Left kidney (tissue), 8 donors: ENCODE measurements around the gene PCSK7. TPM values are rescaled to one million over a fixed set of nuclear protein-coding genes. Genes with fewer than 3 reads are reported as not detected.
"Not testable (repeated sequence)": the region's sequence is repeated elsewhere in the genome, so short reads cannot be mapped to it uniquely, and the experiment has no call there.

Source experiments
- DNase-seq: peaks from one replicate; pipeline ENCODE4 v3.0.0-alpha.2; 2013
- long read RNA-seq, 8 donors: transcript quantifications; one replicate each; lab custom pipeline, GENCODE V29; 2026
- polyA plus RNA-seq: library from polyadenylated mRNA; unstranded; fragments of 120-200 nt; gene quantifications from one replicate; pipeline ENCODE4 v1.2.1, GENCODE V29; 2013; ENCODE audit not compliant: insufficient read length

Gene PCSK7
- 33.0 TPM for polyA plus RNA-seq
- long read RNA-seq, donor 1, full-length matches to known transcripts, result 7 of 7 reads
- long read RNA-seq, donor 1, partial matches to known transcripts, result 0 of 7 reads
- long read RNA-seq, donor 1, other reads (novel, unspliced or antisense), result 0 of 7 reads
- long read RNA-seq, donor 2, full-length matches to known transcripts, result 1 of 1 reads
- long read RNA-seq, donor 2, partial matches to known transcripts, result 0 of 1 reads
- long read RNA-seq, donor 2, other reads (novel, unspliced or antisense), result 0 of 1 reads
- long read RNA-seq, donor 3, full-length matches to known transcripts, result 1 of 1 reads
- long read RNA-seq, donor 3, partial matches to known transcripts, result 0 of 1 reads
- long read RNA-seq, donor 3, other reads (novel, unspliced or antisense), result 0 of 1 reads
- long read RNA-seq, donor 4, result 0 reads
- long read RNA-seq, donor 5, full-length matches to known transcripts, result 2 of 2 reads
- long read RNA-seq, donor 5, partial matches to known transcripts, result 0 of 2 reads
- long read RNA-seq, donor 5, other reads (novel, unspliced or antisense), result 0 of 2 reads
- long read RNA-seq, donor 6, full-length matches to known transcripts, result 4 of 4 reads
- long read RNA-seq, donor 6, partial matches to known transcripts, result 0 of 4 reads
- long read RNA-seq, donor 6, other reads (novel, unspliced or antisense), result 0 of 4 reads
- long read RNA-seq, donor 7, full-length matches to known transcripts, result 5 of 5 reads
- long read RNA-seq, donor 7, partial matches to known transcripts, result 0 of 5 reads
- long read RNA-seq, donor 7, other reads (novel, unspliced or antisense), result 0 of 5 reads
- long read RNA-seq, donor 8, full-length matches to known transcripts, result 1 of 1 reads
- long read RNA-seq, donor 8, partial matches to known transcripts, result 0 of 1 reads
- long read RNA-seq, donor 8, other reads (novel, unspliced or antisense), result 0 of 1 reads

- no peak for DNase-seq
Observed at GRCh38 chr11:117231842-117232091, at the start of gene PCSK7. Gene PCSK7 (minus strand): TSS chr11:117232073. CDS start chr11:117229844, 2,229 bp downstream.

- no peak for DNase-seq
Observed at GRCh38 chr11:117281159-117281558, 49.3 kb upstream of the PCSK7 start.

GRCh38 chr11:117279711-117280376 is 48.0 kb upstream of the PCSK7 start:
- DNase-seq, result no peak

GRCh38 chr11:117278347-117278746 is 46.5 kb upstream of the PCSK7 start:
- no peak for DNase-seq

- no peak for DNase-seq
Observed at GRCh38 chr11:117273550-117274289, 41.8 kb upstream of the PCSK7 start.

GRCh38 chr11:117272175-117272574 is 40.3 kb upstream of the PCSK7 start:
- not testable (repeated sequence) for DNase-seq

GRCh38 chr11:117271208-117271607 is 39.3 kb upstream of the PCSK7 start:
- no peak for DNase-seq

- DNase-seq, result no peak
Observed at GRCh38 chr11:117269856-117270255, 38.0 kb upstream of the PCSK7 start.

GRCh38 chr11:117265745-117266144 is 33.9 kb upstream of the PCSK7 start:
- DNase-seq, result no peak

- DNase-seq, result not testable (repeated sequence)
Observed at GRCh38 chr11:117264624-117265323, 32.9 kb upstream of the PCSK7 start.

GRCh38 chr11:117259417-117259816 is 27.5 kb upstream of the PCSK7 start:
- DNase-seq, result no peak

- no peak for DNase-seq
Observed at GRCh38 chr11:117258576-117258975, 26.7 kb upstream of the PCSK7 start.

GRCh38 chr11:117256573-117256972 is 24.7 kb upstream of the PCSK7 start:
- no peak for DNase-seq

- no peak for DNase-seq
Observed at GRCh38 chr11:117255966-117256365, 24.1 kb upstream of the PCSK7 start.

- no peak for DNase-seq
Observed at GRCh38 chr11:117251506-117251905, 19.6 kb upstream of the PCSK7 start.

- no peak for DNase-seq
Observed at GRCh38 chr11:117249571-117249970, 17.7 kb upstream of the PCSK7 start.

- DNase-seq, result no peak
Observed at GRCh38 chr11:117248341-117248740, 16.5 kb upstream of the PCSK7 start.

- no peak for DNase-seq
Observed at GRCh38 chr11:117239295-117239694, 7.4 kb upstream of the PCSK7 start.

- DNase-seq, result no peak
Observed at GRCh38 chr11:117238221-117238620, 6.3 kb upstream of the PCSK7 start.

- no peak for DNase-seq
Observed at GRCh38 chr11:117232911-117233409, 1.1 kb upstream of the PCSK7 start.
